ENCODE data around the gene HHIPL1. TPM values are rescaled to one million over a fixed set of nuclear protein-coding genes. Genes with fewer than 3 reads are reported as not detected.

HHIPL1 gene
- total RNA-seq, 1 donor from 2014 or later: 0.32 TPM

- Histone ChIP-seq H3K4me1 (peaks cover 21% of the 10 kb centered on the region), H4K20me1 (ENCODE audit: low read depth) (no peaks in the 10 kb centered on the region), H3K27me3 (peaks cover 26% of the 10 kb centered on the region), H3F3A (ENCODE audit: low read depth) (peaks cover 7% of the 10 kb centered on the region), H3K27ac (no peak overlapping the region), H3K4me3 (no peak overlapping the region), H3K9me3 (ENCODE audit: low read depth) (no peaks in the 10 kb centered on the region), H3K9ac (no peak overlapping the region), H3K79me2 (ENCODE audit: low read depth) (no peaks in the 10 kb centered on the region), H3K4me2 (no peak overlapping the region), H3K36me3 (no peaks in the 10 kb centered on the region), H2AFZ (replicated peaks) (no peak overlapping the region)
- H3K27me3 Mint-ChIP-seq (ENCODE audit: insufficient read depth, low read depth): peaks cover 24% of the 10 kb centered on the region
- no peak overlapping the region for H3K27ac Mint-ChIP-seq
- H3K36me3 Mint-ChIP-seq: peaks cover 2% of the 10 kb centered on the region
- no peak overlapping the region for H3K4me3 Mint-ChIP-seq
- TF ChIP-seq CTCF (IDR thresholded peaks at IDR 0.05) (no peak), EZH2 (IDR thresholded peaks at IDR 0.05) (no peak), EZH2phosphoT487 (IDR thresholded peaks at IDR 0.05) (no peak)
- no peak for DNase-seq (ENCODE audit: low spot score)
- H3K4me1 Mint-ChIP-seq: peaks cover 38% of the 10 kb centered on the region
- H3K9me3 Mint-ChIP-seq: peaks cover 2% of the 10 kb centered on the region
Measured at GRCh38 chr14:99647411-99647810, 2.5 kb downstream of the HHIPL1 start.

- Histone ChIP-seq H3K4me3 (no peak overlapping the region), H4K20me1 (ENCODE audit: low read depth) (no peaks in the 10 kb centered on the region), H3K4me2 (no peak overlapping the region), H3K79me2 (ENCODE audit: low read depth) (no peaks in the 10 kb centered on the region), H3K9ac (no peak overlapping the region), H3K27me3 (peaks cover 26% of the 10 kb centered on the region), H3F3A (ENCODE audit: low read depth) (peaks cover 7% of the 10 kb centered on the region), H3K36me3 (no peaks in the 10 kb centered on the region), H3K9me3 (ENCODE audit: low read depth) (no peaks in the 10 kb centered on the region), H3K27ac (no peak overlapping the region), H3K4me1 (peaks cover 21% of the 10 kb centered on the region), H2AFZ (replicated peaks) (no peak overlapping the region)
- Mint-ChIP-seq H3K9me3 (peaks cover 2% of the 10 kb centered on the region), H3K27me3 (ENCODE audit: insufficient read depth, low read depth) (peaks cover 21% of the 10 kb centered on the region), H3K4me3 (no peak overlapping the region), H3K36me3 (peaks cover 2% of the 10 kb centered on the region), H3K4me1 (peaks cover 39% of the 10 kb centered on the region), H3K27ac (peak overlapping the region; percentile 22)
- DNase-seq (ENCODE audit: low spot score): no peak
- TF ChIP-seq CTCF (IDR thresholded peaks at IDR 0.05) (no peak), EZH2phosphoT487 (IDR thresholded peaks at IDR 0.05) (no peak), EZH2 (IDR thresholded peaks at IDR 0.05) (no peak)
Measured at GRCh38 chr14:99648027-99648784, 3.3 kb downstream of the HHIPL1 start.

GRCh38 chr14:99649219-99649618, 4.3 kb downstream of the HHIPL1 start:
- Mint-ChIP-seq H3K27ac (peak overlapping the region; percentile 69), H3K36me3 (peaks cover 2% of the 10 kb centered on the region), H3K27me3 (ENCODE audit: insufficient read depth, low read depth) (peaks cover 18% of the 10 kb centered on the region), H3K4me1 (peaks cover 38% of the 10 kb centered on the region), H3K9me3 (peaks cover 2% of the 10 kb centered on the region), H3K4me3 (peak overlapping the region; percentile 54)
- Histone ChIP-seq H3K4me2 (no peak overlapping the region), H3K36me3 (no peaks in the 10 kb centered on the region), H3K27me3 (peaks cover 22% of the 10 kb centered on the region), H3K79me2 (ENCODE audit: low read depth) (no peaks in the 10 kb centered on the region), H2AFZ (replicated peaks) (no peak overlapping the region), H3K27ac (no peak overlapping the region), H3K9ac (no peak overlapping the region), H3F3A (ENCODE audit: low read depth) (peaks cover 1% of the 10 kb centered on the region), H4K20me1 (ENCODE audit: low read depth) (no peaks in the 10 kb centered on the region), H3K9me3 (ENCODE audit: low read depth) (no peaks in the 10 kb centered on the region), H3K4me3 (no peak overlapping the region), H3K4me1 (peaks cover 15% of the 10 kb centered on the region)
- TF ChIP-seq EZH2 (IDR thresholded peaks at IDR 0.05) (no peak), CTCF (IDR thresholded peaks at IDR 0.05) (no peak), EZH2phosphoT487 (IDR thresholded peaks at IDR 0.05) (no peak)
- DNase-seq (ENCODE audit: low spot score): no peak
